ENCODE data around the gene TTC24. TPM values are rescaled to one million over a fixed set of nuclear protein-coding genes. Genes with fewer than 3 reads are reported as not detected.
"Not testable (repeated sequence)": the region's sequence is repeated elsewhere in the genome, so short reads cannot be mapped to it uniquely, and the experiment has no call there.

The TTC24 gene
- total RNA-seq (2014; rRNA removed; shearing (Covaris generic)) = not detected in 2 replicates

DNA sequence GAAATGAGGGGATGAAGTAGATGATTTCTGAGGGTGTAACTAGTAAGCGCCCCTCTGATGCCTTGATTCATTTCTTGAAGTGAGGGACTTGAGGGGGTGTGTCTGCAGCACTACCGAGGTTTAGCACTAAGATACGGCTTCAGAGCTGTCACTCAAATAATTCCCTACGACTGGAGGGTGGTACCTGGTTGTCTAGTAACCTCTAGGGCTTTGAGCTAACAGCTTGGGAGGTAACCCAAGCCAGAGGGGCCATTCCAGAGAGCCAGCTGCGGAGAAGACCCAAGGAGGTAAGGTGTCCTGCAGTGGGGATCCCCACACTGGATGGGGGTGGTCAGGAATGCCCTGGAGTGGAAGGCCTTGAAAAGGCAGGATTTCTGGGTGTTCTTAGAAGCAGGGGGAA, at the start of gene TTC24:
TTC24 (plus strand) TSS at position 252 of the 400 bp plus-strand sequence. CDS start 1,642 bp downstream, outside the sequence.
- no peak for DNase-seq (ENCODE audit: low read depth)

GRCh38 chr1:156530006-156530405, 49.5 kb upstream of the TTC24 start:
- DNase-seq (ENCODE audit: low read depth) = no peak

GRCh38 chr1:156532374-156532773, 47.1 kb upstream of the TTC24 start:
- DNase-seq (ENCODE audit: low read depth) = no peak

- DNase-seq (ENCODE audit: low read depth) = no peak
These were observed 45.8 kb upstream of the TTC24 start for GRCh38 chr1:156533568-156534220.

DNA sequence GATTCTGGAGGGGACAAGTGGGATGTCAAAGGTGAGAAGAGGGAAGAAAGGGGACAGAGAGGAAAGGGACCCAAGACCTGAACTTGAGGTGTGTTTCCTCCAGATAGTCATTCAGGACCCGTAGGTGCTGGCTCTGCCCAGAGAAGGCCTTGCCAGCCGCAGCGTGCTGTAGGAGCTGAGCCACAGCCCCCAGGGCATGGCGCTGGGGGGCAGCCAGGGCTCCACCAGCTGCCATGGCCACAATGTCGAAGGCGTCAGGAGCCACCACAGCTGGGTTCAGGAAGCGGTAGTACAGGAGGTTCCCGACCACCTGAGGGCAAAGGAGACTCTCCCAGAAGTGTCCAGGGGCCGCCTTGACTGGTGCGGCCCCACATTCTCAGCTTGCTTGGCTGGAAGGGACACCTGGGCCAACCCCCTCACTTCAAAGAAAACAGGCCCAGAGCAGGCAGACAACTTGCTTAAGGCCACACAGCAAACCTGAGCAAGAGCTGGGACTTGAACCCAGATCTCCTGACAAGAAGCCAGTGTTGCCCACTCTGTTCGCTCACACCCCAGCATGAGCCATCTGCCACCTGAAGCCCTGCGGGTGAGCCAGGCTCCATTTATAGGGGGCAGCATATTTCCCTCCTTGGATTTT, 45.0 kb upstream of the TTC24 start:
- DNase-seq (ENCODE audit: low read depth) = no peak

DNA sequence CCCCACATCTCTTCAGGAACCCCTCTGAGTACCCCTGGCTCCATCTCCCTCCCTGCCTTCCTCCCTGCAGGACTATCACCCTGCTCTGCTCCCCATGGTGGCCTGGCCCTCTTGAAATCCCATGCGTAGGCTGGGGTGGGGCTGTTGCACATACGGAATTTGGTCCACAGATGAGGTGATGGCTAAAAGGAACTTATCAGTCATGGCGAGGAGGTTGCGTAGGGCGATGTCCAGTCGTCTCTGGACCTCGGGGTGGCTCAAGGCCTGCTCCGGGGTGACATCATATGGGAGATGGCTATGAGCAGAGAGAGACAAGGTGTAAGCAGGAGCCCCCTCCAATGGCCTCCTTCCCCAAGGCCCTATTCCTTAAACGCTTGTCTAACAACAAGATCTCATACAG, 42.5 kb upstream of the TTC24 start:
- DNase-seq (ENCODE audit: low read depth) = no peak

DNA sequence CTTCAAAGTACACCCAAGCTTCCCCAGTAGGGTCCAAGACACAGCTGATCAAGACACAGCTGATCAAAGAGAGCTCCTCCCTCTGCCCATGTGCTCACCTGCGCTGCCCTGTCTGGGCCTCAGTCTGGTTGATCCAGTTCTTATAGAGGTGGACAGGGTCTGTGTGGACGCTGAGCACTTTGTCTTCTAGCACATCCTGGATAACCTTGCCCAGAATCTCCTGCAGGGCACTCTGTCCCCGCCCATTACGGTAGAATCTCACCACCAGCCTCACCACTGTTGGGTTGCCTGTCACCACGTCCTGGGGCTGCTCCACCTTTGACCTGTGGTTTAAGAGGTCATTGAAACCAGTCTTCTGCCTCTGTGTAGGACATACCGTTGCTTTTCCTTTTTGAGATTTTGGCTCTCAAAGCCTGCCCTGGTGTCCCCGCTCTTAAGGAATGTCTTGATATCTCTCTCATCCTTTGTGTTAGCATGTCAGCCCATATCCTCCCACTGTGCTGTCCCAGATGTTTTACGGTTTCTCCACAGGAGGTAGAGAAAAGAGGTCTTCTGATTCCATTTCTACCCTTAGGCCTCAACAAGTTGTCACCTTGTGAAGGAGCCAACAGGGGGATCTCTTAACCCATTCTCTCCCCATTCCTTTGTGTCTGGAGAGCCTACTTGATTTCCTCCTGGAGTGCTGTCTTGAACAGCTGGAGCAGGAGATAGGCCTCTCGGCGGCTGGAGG, 40.6 kb upstream of the TTC24 start:
- DNase-seq (ENCODE audit: low read depth) = no peak

DNA sequence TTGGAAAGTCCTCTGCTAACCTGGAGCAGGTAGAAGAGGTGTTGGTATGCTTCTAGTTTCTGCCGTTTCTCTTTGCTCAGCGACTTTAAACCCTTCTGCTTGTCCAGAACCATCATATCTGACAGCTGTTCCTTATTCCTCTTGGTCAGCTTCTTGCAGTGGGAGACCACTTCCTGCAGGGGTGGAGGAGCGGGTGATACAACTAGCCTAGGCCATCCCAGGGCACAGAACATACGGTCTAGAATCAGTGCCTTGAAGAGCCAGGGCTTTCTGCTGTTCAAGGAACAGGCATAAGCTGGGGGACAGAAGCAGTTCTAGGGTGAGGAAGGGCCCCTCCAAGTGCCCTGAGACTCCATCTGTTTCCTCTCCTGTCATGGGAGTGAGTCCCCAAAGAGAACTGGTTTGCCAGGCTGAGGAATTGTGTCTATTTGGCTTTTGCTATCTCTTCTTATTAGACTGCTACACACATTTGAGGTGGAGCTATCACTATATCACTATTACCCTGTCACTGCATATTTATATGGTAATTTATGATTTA, 39.6 kb upstream of the TTC24 start:
- no peak for DNase-seq (ENCODE audit: low read depth)

DNA sequence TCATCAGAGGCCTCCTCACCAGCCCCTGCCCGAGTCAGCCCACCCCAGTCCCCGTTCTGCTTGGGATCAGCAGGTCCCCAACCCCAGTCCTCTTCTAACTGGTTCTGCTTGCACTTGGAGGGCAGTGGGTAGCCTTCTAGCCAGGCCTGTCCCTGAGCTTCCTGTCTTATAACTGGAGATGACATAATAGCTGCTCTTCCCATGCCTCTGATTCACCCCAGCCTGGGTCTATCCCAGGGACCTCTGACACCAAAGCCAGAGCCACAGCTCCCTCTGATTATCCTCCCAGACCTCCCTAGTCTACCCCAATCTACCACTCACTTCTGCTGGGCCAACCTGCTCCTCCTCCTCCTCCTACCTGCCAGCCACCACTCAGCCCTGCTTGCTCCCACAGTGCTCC, 38.6 kb upstream of the TTC24 start:
- DNase-seq (ENCODE audit: low read depth) = no peak

DNA sequence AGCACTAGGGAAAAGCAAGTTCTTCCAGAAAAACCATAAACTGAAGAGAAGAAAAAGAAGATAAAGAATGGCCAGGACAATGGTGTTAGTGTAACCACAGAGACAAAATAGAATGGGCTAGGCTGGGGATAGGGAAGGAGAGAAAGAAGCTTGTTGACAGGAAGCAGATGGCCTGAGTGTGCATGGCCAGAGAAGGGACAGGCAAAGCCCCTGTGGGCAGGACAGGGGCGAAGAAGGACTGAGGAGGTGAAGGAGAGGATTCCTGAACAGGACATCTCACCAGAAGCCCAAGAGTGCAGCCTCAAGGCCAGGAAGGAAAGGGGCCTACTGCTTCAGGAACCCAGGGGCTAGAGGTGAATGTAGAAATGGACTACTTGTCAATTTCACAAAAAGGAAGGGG, 36.5 kb upstream of the TTC24 start:
- DNase-seq (ENCODE audit: low read depth) = no peak

GRCh38 chr1:156544592-156545102, 34.9 kb upstream of the TTC24 start:
- no peak for DNase-seq (ENCODE audit: low read depth)

- DNase-seq (ENCODE audit: low read depth) = no peak
These were observed 33.3 kb upstream of the TTC24 start for GRCh38 chr1:156546267-156546666.

- DNase-seq (ENCODE audit: low read depth) = no peak
These were observed 32.1 kb upstream of the TTC24 start for GRCh38 chr1:156547434-156547833.

GRCh38 chr1:156547982-156548381, 31.5 kb upstream of the TTC24 start:
- no peak for DNase-seq (ENCODE audit: low read depth)

- DNase-seq (ENCODE audit: low read depth) = no peak
These were observed 30.1 kb upstream of the TTC24 start for GRCh38 chr1:156549390-156549789.

DNA sequence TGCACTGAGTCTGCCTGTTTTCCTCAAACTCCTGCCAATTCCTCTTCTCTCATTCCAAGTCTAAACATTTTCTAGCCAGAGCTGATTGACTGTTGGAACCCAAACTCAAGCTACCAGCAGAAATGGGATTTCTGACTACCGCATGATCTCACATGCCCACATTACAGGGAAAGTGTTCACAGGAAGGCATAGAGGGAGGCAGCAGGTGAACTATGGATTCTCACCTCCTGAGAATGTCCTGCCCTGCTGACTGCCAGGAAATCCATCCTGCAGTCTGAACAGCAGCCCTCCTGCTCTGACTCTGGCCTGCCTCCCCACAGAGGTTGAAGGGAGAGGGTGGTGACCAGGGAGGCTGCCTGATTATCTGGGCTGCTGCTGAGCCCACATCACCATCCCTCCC, 29.7 kb upstream of the TTC24 start:
- no peak for DNase-seq (ENCODE audit: low read depth)

DNA sequence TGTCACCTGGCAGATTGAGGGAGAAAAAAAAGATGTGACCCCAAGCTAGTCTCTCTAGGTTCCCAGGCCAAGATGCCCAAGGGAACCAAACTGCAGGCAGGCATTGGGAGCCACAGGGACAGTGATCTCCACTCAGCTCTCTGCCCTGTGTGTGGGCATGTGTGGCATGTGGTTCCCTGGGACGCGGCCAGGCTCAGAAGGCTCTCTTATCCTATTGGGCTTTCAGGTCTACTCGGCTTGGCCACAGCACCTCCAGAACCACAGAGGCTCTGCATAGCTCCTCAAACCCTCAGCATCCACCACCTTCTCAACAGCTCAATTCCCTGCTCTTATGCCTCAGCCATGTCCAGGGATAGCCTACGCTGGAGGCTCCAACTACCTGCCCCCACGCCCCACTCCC, 29.2 kb upstream of the TTC24 start:
- no peak for DNase-seq (ENCODE audit: low read depth)

GRCh38 chr1:156551066-156551643, 28.4 kb upstream of the TTC24 start:
- no peak for DNase-seq (ENCODE audit: low read depth)

GRCh38 chr1:156551869-156552268, 27.7 kb upstream of the TTC24 start:
- peak; percentile 20 for DNase-seq (ENCODE audit: low read depth)

GRCh38 chr1:156552518-156552917, 27.0 kb upstream of the TTC24 start:
- DNase-seq (ENCODE audit: low read depth) = no peak

- DNase-seq (ENCODE audit: low read depth) = not testable (repeated sequence)
These were observed 26.6 kb upstream of the TTC24 start for GRCh38 chr1:156552937-156553336.

DNA sequence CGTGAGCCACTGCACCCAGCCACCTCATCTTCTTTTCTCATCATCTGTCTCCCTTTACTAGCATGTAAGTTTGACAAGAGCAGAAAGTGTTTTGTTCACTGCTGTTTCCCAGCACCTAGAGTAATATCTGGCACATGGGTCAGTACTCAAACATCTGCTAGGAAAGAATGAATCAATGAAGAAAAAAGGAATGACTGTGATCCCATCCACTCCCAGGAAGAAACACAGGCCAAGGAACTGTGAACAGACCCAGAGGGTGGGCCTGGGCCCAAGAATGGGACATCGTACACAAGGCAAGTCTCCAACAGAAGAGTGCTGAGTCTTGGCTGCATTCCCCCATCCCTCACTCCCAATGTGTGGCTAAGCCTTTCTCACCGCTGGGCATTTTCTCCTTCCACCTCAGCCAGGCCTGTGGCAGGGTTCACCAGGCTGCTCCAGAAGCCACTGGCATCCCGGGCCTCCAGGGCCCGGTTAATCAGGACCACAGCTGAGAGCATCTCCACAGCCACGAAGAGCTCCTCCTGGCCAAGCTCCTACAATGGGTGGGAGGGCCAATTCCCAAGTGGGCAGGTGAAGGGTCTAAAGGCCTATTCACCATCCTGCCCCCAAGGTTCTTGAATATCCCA, 25.6 kb upstream of the TTC24 start:
- no peak for DNase-seq (ENCODE audit: low read depth)
